TTC549 (cell line): Measurements from ENCODE around the gene LRMDA.

Experiments
- FAIRE-seq: peaks from 2 replicates; lab custom pipeline; 2012; peaks lifted over from hg19 to GRCh38; lab: Jason Lieb, UNC

Gene LRMDA

GRCh38 chr10:76311752-76312636, 880.6 kb downstream of the LRMDA start:
- FAIRE-seq: no peak

DNA sequence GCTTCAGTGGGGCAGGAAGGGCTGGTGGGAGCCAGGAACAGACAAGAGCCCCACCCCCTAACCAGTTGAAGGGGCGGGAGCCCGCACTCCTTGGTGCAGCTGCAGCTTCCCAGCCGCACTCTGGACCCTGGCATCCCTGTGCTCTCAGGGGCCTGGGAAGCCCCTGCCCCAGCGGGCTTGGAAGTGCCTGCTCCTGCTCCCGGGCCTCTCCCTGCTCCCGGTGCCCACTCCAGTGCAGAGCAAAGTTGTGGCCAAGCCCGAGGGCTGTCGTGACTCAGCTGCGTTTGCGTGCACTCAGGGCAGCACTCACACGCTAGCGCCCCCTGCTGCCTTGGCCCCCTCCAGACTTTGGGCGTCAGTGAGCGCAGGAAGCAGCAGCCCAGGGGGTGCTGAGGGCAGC, 883.8 kb downstream of the LRMDA start:
- FAIRE-seq: no peak

GRCh38 chr10:76316234-76316633, 884.8 kb downstream of the LRMDA start:
- FAIRE-seq: no peak

- FAIRE-seq: no peak
These were observed 885.7 kb downstream of the LRMDA start for GRCh38 chr10:76317078-76317477.

DNA sequence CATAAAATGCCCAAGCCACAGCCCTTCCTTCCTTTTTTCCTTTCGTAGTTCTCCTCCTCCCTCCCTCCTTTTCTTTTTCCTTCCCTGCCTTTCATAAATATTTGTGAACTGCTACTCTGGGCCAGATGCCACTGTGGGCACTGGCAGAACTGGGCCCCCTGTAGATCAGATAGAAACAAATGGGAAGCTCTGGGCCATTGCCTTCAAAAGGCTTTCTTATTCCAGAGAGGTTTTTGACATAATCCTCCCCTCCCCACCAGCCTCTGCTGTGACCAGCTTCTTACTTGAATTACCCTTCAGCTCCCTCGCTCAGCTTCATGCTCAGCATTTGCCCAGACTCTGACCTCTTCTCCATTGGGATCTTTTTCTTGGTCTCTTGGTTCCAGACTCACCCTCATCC, 886.8 kb downstream of the LRMDA start:
- FAIRE-seq: no peak

- no peak for FAIRE-seq
These were observed 888.2 kb downstream of the LRMDA start for GRCh38 chr10:76319661-76320060.

GRCh38 chr10:76324283-76324682, 892.9 kb downstream of the LRMDA start:
- no peak for FAIRE-seq

- FAIRE-seq: no peak
These were observed 896.0 kb downstream of the LRMDA start for GRCh38 chr10:76327441-76327840.

DNA sequence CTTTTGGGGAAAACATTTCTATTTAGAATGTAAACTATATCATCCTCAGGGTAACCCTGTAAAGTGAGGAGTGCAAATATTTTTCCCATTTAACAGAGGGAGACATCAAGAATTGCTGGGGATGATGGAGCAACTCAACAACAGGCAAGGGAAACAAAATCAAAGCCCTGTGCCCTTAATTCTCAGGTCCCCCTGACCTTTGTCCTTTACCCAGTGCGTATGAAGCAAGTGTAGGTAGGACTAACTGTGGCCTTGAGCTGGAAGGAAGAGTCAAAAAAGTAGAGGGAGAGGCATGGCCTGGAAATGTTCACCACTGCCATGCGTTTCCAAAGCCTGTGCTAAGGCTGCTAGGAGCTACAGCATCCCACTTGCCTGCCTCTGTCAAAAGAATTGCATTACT, 896.9 kb downstream of the LRMDA start:
- FAIRE-seq: no peak

- no peak for FAIRE-seq
These were observed 898.6 kb downstream of the LRMDA start for GRCh38 chr10:76329891-76330575.

DNA sequence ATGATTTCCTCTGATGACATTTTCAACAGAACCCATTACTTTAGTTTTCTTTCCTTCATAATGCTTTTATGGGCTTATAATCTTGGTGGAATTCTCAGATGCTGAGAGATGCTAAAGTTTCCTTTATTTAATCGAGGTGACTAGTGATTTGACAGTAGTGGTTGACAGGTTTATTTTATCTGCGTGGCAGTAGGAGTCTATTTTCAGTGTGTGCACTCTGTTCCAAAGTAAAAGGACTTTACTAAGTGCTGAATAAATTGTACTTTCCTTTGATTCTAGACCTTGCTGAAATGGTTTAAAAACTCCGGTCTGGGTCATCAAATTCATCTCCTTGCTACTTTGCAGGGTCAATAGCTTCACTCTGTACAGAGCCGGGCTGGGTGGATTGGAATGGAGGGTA, 900.3 kb downstream of the LRMDA start:
- no peak for FAIRE-seq

DNA sequence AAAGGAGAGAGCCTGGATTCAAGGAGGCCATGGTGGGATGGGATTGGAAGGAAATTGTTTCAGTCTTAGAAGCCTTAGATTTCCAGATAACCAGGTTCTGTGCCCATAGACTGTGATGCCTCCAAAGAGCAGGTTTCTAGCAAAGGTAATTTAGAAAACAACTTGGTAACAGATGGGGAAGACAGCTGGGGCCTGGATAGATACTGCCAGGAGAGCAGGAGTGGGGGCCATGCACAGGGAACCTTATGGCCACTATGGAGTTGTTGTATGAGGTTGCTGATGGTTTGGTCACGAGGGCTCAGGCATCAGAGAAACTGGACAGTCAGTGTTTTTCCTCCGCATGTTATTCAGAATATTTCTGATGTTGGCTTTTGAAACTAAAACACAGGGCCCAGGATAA, 901.9 kb downstream of the LRMDA start:
- no peak for FAIRE-seq

GRCh38 chr10:76333796-76334195, 902.4 kb downstream of the LRMDA start:
- FAIRE-seq: no peak

GRCh38 chr10:76334255-76334654, 902.8 kb downstream of the LRMDA start:
- no peak for FAIRE-seq

DNA sequence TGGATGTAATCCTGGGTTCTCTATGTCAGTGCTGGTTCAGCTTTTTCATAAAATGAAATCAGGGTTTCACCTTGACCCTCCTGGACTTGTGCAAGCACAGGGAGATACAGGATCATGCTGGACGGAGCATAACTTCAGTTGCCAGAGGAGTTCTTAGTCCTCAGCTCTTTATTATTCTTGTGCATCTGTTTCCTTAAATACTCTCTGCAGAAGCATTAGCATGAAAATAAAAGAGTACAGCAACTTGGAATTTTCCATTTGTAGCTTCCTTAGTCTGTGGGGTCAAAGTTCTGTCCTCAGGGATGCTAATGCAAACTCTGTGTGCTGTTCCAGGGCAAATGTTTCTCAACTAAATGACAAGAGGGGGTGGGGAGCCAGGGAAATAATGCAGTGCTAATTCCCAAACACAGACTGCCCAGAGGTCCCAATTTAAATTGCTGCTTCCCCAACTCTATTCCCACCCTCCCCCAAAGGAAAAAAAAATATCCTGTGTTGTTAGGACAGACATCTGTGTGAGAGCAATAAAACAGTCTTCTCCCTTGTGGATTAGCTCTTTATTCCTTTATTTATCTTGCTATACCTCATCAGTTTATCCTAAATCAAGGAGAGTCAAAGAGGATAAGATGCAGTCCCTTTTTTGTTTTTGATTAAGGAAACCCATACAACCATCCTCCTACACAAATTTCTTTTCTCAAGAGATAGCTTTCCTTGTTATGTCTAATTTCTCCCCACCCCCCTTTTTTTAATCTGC, 905.0 kb downstream of the LRMDA start:
- no peak for FAIRE-seq

DNA sequence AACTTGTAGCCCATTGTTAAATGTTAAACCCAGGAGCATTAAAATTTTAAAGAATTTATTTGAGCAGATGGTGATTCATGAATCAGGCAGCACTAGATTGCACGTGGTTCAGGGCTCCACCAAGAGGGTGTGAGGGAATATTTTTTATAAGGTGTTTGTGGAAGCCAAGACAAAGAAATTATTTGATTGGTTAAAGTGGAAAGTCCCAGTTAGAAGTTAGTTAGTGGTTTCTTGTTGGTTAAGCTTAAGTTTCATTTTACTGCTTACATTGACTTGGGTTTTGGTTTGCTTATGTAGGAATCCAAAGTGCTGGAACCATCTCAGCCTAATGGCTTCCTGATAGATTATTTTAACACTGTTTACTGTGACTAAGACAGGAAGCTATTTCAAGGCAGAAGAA, 906.2 kb downstream of the LRMDA start:
- no peak for FAIRE-seq

DNA sequence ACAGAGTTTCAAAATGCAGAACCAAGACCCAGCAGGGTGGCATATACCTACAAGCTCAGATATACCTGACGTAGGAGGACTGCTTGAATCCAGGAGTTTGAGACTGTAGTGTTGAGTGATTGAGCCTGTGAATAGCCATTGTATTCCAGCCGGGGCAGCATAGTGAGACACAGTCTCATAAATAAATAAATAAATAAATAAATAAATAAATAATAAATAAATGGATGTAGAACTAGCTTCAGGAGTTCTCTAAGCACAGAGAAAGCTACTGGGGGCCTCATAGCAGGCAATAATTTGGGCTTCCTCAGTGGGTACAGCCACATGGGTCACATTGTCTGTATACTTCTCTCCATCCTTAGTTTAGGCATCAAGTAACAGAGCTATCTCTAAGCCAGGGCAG, 906.8 kb downstream of the LRMDA start:
- no peak for FAIRE-seq

GRCh38 chr10:76341740-76342139, 910.3 kb downstream of the LRMDA start:
- no peak for FAIRE-seq

DNA sequence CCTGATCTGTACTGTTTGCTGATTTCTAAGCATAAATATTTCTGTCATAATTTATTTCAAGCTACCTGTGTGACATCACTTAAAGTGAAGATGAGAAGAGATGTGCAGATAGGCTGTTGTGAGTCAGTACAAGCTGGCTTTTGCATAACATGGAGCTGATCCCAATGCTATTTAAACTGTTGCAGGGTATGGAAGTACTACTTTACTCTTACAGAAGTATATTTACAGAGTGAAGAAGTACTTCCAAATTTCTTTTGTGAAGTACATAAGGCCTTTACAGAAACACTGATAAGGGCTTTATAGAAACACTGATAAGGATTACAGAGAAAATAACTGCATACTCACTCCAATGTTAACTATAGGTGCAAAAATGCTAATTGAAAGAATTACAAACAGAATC, 911.6 kb downstream of the LRMDA start:
- FAIRE-seq: no peak

- no peak for FAIRE-seq
These were observed 916.4 kb downstream of the LRMDA start for GRCh38 chr10:76347832-76348231.

DNA sequence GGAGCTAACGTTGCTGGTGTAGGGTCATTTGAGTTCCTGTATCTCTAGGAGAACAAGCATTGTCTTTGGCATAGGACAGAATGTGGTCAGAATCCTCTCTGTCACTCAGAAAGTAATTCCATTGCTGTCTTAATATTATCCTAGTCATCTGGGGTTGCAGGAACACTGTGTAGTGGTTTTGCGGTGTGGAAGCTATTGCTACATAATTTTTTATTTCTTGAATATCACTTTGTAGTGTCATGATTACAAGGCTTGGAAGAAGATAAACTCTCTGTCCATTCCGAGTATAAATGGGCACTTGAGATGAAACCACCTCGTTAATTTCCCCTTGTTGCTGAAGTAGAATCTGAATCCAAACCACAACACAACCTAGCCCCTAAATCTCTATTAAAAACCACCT, 919.2 kb downstream of the LRMDA start:
- FAIRE-seq: no peak

DNA sequence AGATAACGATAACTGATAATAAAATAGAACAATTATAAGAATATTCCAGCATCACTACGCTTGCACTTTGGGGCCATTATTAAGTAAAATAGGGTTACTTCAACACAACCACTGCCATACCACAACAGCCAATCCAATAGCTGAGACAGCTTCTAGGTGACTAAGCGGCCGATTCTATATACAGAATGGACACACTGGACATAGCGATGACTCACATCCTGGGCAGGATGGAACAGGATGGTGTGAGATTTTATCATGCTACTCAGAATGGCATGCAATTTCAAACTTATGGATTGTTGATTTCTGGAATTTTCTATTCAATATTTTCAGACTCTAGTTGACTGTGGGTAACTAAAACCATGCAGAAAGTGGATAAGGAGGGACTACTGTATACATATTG, 920.9 kb downstream of the LRMDA start:
- FAIRE-seq: no peak

GRCh38 chr10:76353237-76353851, 921.9 kb downstream of the LRMDA start:
- no peak for FAIRE-seq
